ENCODE results near the gene KIRREL1.

- TF ChIP-seq EZH2 (IDR thresholded peaks at IDR 0.05; ENCODE audit: low read depth, unreplicated experiment) (no peak), CTCF (conservative IDR thresholded peaks at IDR 0.05; ENCODE audit: low read depth in 2 of 2) (peak; percentile 34 to 41; a peak in 2 of 4 replicates), ETS1 (IDR thresholded peaks at IDR 0.05) (no peak), ZNF462 (CRISPR knock-in tag; IDR thresholded peaks at IDR 0.05) (no peak), CREB1 (CRISPR knock-in tag; IDR thresholded peaks at IDR 0.05; ENCODE audit: low read depth) (no peak)
Observed at GRCh38 chr1:158007180-158007579, 13.7 kb downstream of the KIRREL1 start.

All from GM23338 (cell line).